Breast epithelium (tissue), 4 donors: ENCODE results near the gene FUT8. TPM values are rescaled to one million over a fixed set of nuclear protein-coding genes. Genes with fewer than 3 reads are reported as not detected.

Experiments
- DNase-seq, 2 donors: peaks; one replicate each; pipeline ENCODE4 v3.0.0-alpha.2; 2019; ENCODE audit warnings: low spot score in 2 of 2
- H3K27ac ChIP-seq, 2 donors: fragments of 200-600 bp; sonication (generic) in 1 of 2; one replicate each; pipeline ENCODE4 v1.5.1; 2016 to 2019; ENCODE audit warnings: mild to moderate bottlenecking in 1 of 2
- H3K27me3 ChIP-seq, 2 donors: fragments of 200-600 bp; sonication (generic) in 1 of 2; one replicate each; pipeline versions ENCODE4 v1.5.1 to v1.6.0; 2017 to 2019; ENCODE audit warnings: control low read depth in 1 of 2, mild to moderate bottlenecking in 1 of 2
- H3K36me3 ChIP-seq: fragments of 200-600 bp; one replicate; pipeline ENCODE4 v1.5.1; 2019
- H3K4me1 ChIP-seq, 2 donors: fragments of 200-600 bp; sonication (generic); one replicate each; pipeline ENCODE4 v1.5.1; 2016 to 2019; ENCODE audit warnings: control low read depth in 1 of 2
- H3K4me3 ChIP-seq, 3 donors: fragments of 200-600 bp; sonication (generic); 1 replicate in 2 of 3; 2 replicates in 1 of 3; pipeline ENCODE4 v1.5.1; 2016 to 2019; ENCODE audit warnings: mild to moderate bottlenecking in 3 of 3, moderate library complexity in 2 of 3
- H3K9me3 ChIP-seq, 2 donors: fragments of 200-600 bp; sonication (generic) in 1 of 2; one replicate each; pipeline ENCODE4 v1.5.1; 2016 to 2019; ENCODE audit warnings: control low read depth in 1 of 2
- POLR2A ChIP-seq: fragments of 450-650 bp; IDR thresholded peaks from one replicate; pipeline ENCODE4 v1.6.1; 2016; ENCODE audit warnings: antibody characterized with exemption, mild to moderate bottlenecking, moderate library complexity
- POLR2AphosphoS5 ChIP-seq, 3 donors: sonication (generic); formaldehyde crosslinking; IDR thresholded peaks; one replicate each; pipeline ENCODE4 v1.6.1; 2017; ENCODE audit warnings: antibody characterized with exemption in 3 of 3
- intact Hi-C: fragments of 100-400 bp; cut with DNase I; formaldehyde crosslinking; loops from one replicate; pipeline ENCODE4 v1.15.1; 2023; ENCODE audit warnings: low total_unique reads
- total RNA-seq, 3 donors: library from RNA; depleted of rRNA; stranded (reverse); fragments of >200 nt; gene quantifications; one replicate each; pipeline ENCODE4 v1.1.0, GENCODE V29; 2016
- TF ChIP-seq, protein P1 (sequence below), 3 donors: fragments of 450-650 bp; IDR thresholded peaks; one replicate each; pipeline ENCODE4 v1.5.1; 2016 to 2017; ENCODE audit warnings: antibody characterized with exemption in 3 of 3, mild to moderate bottlenecking in 3 of 3, moderate library complexity in 3 of 3

The FUT8 gene
- total RNA-seq, 3 donors from 2014 or later = 36.3 to 69.1 (median 47.2) TPM

DNA sequence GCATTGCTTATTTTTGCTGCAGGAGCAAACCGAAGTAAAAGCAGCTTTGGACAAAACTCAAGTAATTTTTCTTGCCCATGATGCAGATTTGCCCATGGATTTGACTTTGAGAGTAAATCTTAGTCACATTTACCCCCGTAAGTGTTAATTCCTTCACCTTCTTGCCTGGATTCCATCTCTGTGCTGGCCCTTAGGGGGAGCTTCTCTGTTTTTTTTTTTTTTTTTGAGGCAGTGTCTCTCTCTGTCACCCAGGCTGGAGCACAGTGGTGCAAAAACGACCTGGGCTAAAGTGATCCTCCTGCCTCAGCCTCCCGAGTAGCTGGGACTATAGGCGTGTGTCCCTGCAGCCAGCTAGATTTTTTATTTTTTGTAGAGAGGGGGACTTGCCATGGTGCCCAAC is 210.2 kb downstream of the FUT8 start:
- Histone ChIP-seq H3K27me3 (no peaks in the 10 kb centered on the region), H3K4me1 (no peaks in the 10 kb centered on the region), H3K36me3 (no peaks in the 10 kb centered on the region), H3K9me3 (no peaks in the 10 kb centered on the region), H3K27ac (no peak overlapping the region), H3K4me3 (no peak overlapping the region)
- TF ChIP-seq POLR2AphosphoS5 (IDR thresholded peaks at IDR 0.05) (no peak), POLR2A (no peak)
- TF ChIP-seq, protein P1, sequence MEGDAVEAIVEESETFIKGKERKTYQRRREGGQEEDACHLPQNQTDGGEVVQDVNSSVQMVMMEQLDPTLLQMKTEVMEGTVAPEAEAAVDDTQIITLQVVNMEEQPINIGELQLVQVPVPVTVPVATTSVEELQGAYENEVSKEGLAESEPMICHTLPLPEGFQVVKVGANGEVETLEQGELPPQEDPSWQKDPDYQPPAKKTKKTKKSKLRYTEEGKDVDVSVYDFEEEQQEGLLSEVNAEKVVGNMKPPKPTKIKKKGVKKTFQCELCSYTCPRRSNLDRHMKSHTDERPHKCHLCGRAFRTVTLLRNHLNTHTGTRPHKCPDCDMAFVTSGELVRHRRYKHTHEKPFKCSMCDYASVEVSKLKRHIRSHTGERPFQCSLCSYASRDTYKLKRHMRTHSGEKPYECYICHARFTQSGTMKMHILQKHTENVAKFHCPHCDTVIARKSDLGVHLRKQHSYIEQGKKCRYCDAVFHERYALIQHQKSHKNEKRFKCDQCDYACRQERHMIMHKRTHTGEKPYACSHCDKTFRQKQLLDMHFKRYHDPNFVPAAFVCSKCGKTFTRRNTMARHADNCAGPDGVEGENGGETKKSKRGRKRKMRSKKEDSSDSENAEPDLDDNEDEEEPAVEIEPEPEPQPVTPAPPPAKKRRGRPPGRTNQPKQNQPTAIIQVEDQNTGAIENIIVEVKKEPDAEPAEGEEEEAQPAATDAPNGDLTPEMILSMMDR (IDR thresholded peaks at IDR 0.05) = no peak
- no peak for DNase-seq
- intact Hi-C loops = no loop called here

DNA sequence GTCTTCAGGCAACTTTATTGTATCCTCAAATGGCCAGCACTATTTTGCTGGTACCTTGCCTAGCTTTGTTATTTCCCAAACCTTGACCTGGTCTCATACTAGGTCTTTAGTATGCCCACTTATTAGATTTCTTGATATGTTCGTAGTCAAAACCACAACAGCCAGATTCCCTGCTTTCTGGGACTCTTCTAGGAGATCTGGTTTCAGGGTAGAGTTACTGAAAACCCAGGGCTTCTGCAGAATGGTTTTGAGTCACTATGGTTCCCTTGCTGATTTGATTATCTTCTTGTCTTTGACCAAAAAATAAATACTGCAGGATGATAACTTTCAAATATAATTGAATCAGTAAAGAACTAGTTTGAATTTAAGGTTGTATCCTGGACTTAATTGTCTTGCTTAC is 211.2 kb downstream of the FUT8 start:
- H3K4me3 ChIP-seq = no peak overlapping the region
- H3K9me3 ChIP-seq = no peaks in the 10 kb centered on the region
- DNase-seq = no peak

DNA sequence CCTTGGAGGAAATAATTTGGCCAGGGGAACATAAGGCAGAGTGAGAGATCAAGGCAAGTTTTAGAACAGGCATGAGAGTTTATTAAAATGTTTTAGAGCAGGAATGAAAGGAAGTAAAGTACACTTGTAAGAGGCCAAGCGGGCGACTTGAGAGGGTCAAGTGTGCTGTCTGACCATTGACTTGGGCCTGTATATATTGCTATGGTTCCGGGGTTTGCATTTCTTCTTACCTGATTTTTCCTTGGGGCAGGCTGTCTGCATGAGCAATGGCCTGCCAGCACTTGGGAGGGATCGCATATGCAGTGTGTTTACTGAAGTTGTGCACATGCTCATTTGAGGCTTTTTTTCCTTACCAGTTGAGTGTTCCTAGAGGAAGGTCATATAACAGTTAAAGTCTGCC is 214.8 kb downstream of the FUT8 start:
- TF ChIP-seq POLR2AphosphoS5 (IDR thresholded peaks at IDR 0.05) (no peak), POLR2A (no peak)
- TF ChIP-seq, protein P1 (IDR thresholded peaks at IDR 0.05) = no peak
- DNase-seq = no peak
- intact Hi-C loops = no loop called here

More for the DNA sequence above, 211.2 kb downstream of the FUT8 start:
- Histone ChIP-seq H3K4me1 (no peaks in the 10 kb centered on the region), H3K27ac (no peak overlapping the region), H3K27me3 (no peaks in the 10 kb centered on the region), H3K36me3 (no peaks in the 10 kb centered on the region)
- TF ChIP-seq POLR2AphosphoS5 (IDR thresholded peaks at IDR 0.05) = no peak
- TF ChIP-seq, protein P1 (IDR thresholded peaks at IDR 0.05) = no peak
- TF ChIP-seq POLR2A = no peak
- intact Hi-C loops = no loop called here

DNA sequence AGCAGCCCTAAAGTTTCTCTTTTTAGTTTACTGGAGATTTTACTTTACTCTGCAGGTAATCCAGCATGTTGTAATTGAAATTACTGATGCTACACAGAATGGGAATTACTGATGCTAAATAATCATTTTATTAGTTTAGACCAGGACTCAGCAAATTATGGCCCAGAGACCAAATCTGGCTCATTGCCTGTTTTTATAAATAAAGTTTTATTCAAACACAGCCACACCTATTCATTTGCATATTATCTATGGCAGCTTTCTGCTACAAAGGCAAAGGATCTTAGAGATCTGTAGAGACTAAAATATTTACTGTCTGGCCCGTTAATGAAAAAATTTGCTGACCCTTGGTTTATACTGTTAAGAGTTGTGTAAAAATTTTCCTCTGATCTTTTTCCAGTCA is 216.1 kb downstream of the FUT8 start:
- Histone ChIP-seq H3K9me3 (no peaks in the 10 kb centered on the region), H3K36me3 (no peaks in the 10 kb centered on the region), H3K4me1 (no peaks in the 10 kb centered on the region), H3K27ac (no peak overlapping the region), H3K27me3 (no peaks in the 10 kb centered on the region), H3K4me3 (no peak overlapping the region)
- intact Hi-C loops = no loop called here
- TF ChIP-seq, protein P1 (IDR thresholded peaks at IDR 0.05) = no peak
- TF ChIP-seq POLR2A = no peak
- TF ChIP-seq POLR2AphosphoS5 (IDR thresholded peaks at IDR 0.05) = no peak
- no peak for DNase-seq

More for the DNA sequence above, 214.8 kb downstream of the FUT8 start:
- Histone ChIP-seq H3K4me1 (no peaks in the 10 kb centered on the region), H3K9me3 (no peaks in the 10 kb centered on the region), H3K27me3 (no peaks in the 10 kb centered on the region), H3K27ac (no peak overlapping the region), H3K4me3 (no peak overlapping the region), H3K36me3 (no peaks in the 10 kb centered on the region)

DNA sequence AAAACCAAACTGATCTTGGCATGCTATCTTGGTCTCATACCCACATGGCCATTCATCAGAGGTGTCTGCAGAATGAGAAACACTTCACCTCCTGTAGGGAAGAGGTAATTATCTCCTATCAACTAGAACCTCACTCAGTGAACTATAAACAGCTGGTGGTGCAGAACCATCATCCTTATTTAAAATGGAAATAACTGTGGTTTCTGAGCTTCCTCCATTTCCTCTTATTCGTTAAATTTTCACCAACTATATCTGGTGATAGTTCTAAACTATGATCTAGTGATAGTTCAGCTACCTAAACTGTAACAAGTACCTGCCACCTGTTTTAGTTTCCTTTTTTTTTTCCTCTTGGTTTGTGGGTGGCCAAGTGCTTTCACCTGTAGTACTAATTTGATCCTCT is 218.5 kb downstream of the FUT8 start:
- intact Hi-C loops = no loop called here
- H3K9me3 ChIP-seq = peaks cover 0 to 12% of the 10 kb centered on the region in 2 donors
- H3K4me1 ChIP-seq = no peaks in the 10 kb centered on the region
- TF ChIP-seq POLR2A (no peak), POLR2AphosphoS5 (IDR thresholded peaks at IDR 0.05) (no peak)
- TF ChIP-seq, protein P1 (IDR thresholded peaks at IDR 0.05) = no peak
- no peak for DNase-seq
- no peak overlapping the region for H3K27ac ChIP-seq
- H3K36me3 ChIP-seq = no peaks in the 10 kb centered on the region
- H3K27me3 ChIP-seq = no peaks in the 10 kb centered on the region
- no peak overlapping the region for H3K4me3 ChIP-seq
